Neural progenitor cell (in vitro differentiated cells): ENCODE measurements around the gene ZCCHC7. TPM values are rescaled to one million over a fixed set of nuclear protein-coding genes. Genes with fewer than 3 reads are reported as not detected.

Source experiments
- DNase-seq: peaks from one replicate; pipeline ENCODE4 v3.0.0-alpha.2; 2016; ENCODE audit warnings: low spot score
- H2AFZ ChIP-seq: fragments of 200-600 bp; sonication (generic); replicated peaks from 2 replicates; pipeline ENCODE4 v1.6.1; 2016; ENCODE audit warnings: antibody characterized with exemption
- H3F3A ChIP-seq: fragments of 200-600 bp; sonication (generic); 2 replicates; pipeline ENCODE4 v1.6.1; 2016; ENCODE audit warnings: antibody characterized with exemption, low read depth
- H3K27ac ChIP-seq: fragments of 200-600 bp; sonication (generic); 2 replicates; pipeline ENCODE4 v1.5.1; 2016; ENCODE audit warnings: mild to moderate bottlenecking
- H3K27me3 ChIP-seq: fragments of 200-600 bp; sonication (generic); 2 replicates; pipeline ENCODE4 v1.6.1; 2016; ENCODE audit warnings: mild to moderate bottlenecking, moderate library complexity
- H3K36me3 ChIP-seq: fragments of 200-600 bp; sonication (generic); 2 replicates; pipeline ENCODE4 v1.5.1; 2016
- H3K4me1 ChIP-seq: fragments of 200-600 bp; sonication (generic); 2 replicates; pipeline ENCODE4 v1.6.1; 2016; ENCODE audit warnings: mixed run types
- H3K4me2 ChIP-seq: fragments of 200-600 bp; sonication (generic); 2 replicates; pipeline ENCODE4 v1.6.1; 2016
- H3K4me3 ChIP-seq: fragments of 200-600 bp; sonication (generic); 2 replicates; pipeline ENCODE4 v1.5.1; 2016
- H3K79me2 ChIP-seq: fragments of 200-600 bp; sonication (generic); 2 replicates; pipeline ENCODE4 v1.6.1; 2016; ENCODE audit warnings: low read depth
- H3K9ac ChIP-seq: fragments of 200-600 bp; sonication (generic); 2 replicates; pipeline ENCODE4 v1.6.1; 2016
- H3K9me3 ChIP-seq: fragments of 200-600 bp; sonication (generic); 2 replicates; pipeline ENCODE4 v1.5.1; 2016; ENCODE audit warnings: low read depth
- H4K20me1 ChIP-seq: fragments of 200-600 bp; sonication (generic); 2 replicates; pipeline ENCODE4 v1.6.1; 2016; ENCODE audit warnings: low read depth
- H3K27ac Mint-ChIP-seq: 3 replicates; pipeline ENCODE4 v1.8.0; 2021; ENCODE audit warnings: mixed read lengths
- H3K27me3 Mint-ChIP-seq: 2 replicates; pipeline ENCODE4 v1.8.0; 2022; ENCODE audit warnings: low read depth, mild to moderate bottlenecking, inconsistent platforms, moderate library complexity, mixed read lengths; ENCODE audit not compliant: insufficient read depth
- H3K36me3 Mint-ChIP-seq: 3 replicates; pipeline ENCODE4 v1.8.0; 2021; ENCODE audit warnings: mixed read lengths
- H3K4me1 Mint-ChIP-seq: 3 replicates; pipeline ENCODE4 v1.8.0; 2021; ENCODE audit warnings: mixed read lengths
- H3K4me3 Mint-ChIP-seq: 3 replicates; pipeline ENCODE4 v1.8.0; 2021; ENCODE audit warnings: mild to moderate bottlenecking, moderate library complexity, mixed read lengths
- H3K9me3 Mint-ChIP-seq: 3 replicates; pipeline ENCODE4 v1.8.0; 2020; ENCODE audit warnings: mixed read lengths
- CTCF ChIP-seq: fragments of 200-600 bp; sonication (generic); IDR thresholded peaks from 2 replicates; pipeline ENCODE4 v1.5.1; 2017; ENCODE audit warnings: antibody characterized with exemption, mild to moderate bottlenecking
- EZH2 ChIP-seq: fragments of 200-600 bp; sonication (generic); IDR thresholded peaks from 2 replicates; pipeline ENCODE4 v1.6.1; 2017; ENCODE audit warnings: antibody characterized with exemption, mild to moderate bottlenecking, moderate library complexity
- EZH2phosphoT487 ChIP-seq: fragments of 200-600 bp; sonication (generic); IDR thresholded peaks from 2 replicates; pipeline ENCODE4 v1.6.1; 2017; ENCODE audit warnings: antibody characterized with exemption
- total RNA-seq: library from RNA; depleted of rRNA; stranded (reverse); fragments of >200 nt; gene quantifications from 2 replicates; pipeline ENCODE4 v1.2.3, GENCODE V29; 2015; ENCODE audit warnings: low replicate concordance

ZCCHC7 gene
- total RNA-seq, 1 donor from 2014 or later, result 27.6 TPM

GRCh38 chr9:37144762-37145161 lies 24.4 kb downstream of the ZCCHC7 start:
- Histone ChIP-seq H3K4me1 (peaks cover 82% of the 10 kb centered on the region), H2AFZ (no peak overlapping the region), H3K9ac (no peak overlapping the region), H4K20me1 (no peaks in the 10 kb centered on the region), H3K36me3 (no peaks in the 10 kb centered on the region), H3K27ac (no peak overlapping the region), H3F3A (peaks cover 43% of the 10 kb centered on the region), H3K27me3 (no peaks in the 10 kb centered on the region), H3K79me2 (peaks cover 34% of the 10 kb centered on the region), H3K9me3 (no peaks in the 10 kb centered on the region), H3K4me2 (peak overlapping the region; percentile 19), H3K4me3 (no peak overlapping the region)
- no peaks in the 10 kb centered on the region for H3K9me3 Mint-ChIP-seq
- no peak for TF ChIP-seq EZH2phosphoT487
- TF ChIP-seq EZH2, result no peak
- no peak for TF ChIP-seq CTCF
- peak; percentile 45 for DNase-seq
- H3K4me1 Mint-ChIP-seq, result peaks cover 78% of the 10 kb centered on the region
- peak overlapping the region; percentile 54 for H3K4me3 Mint-ChIP-seq
- no peaks in the 10 kb centered on the region for H3K36me3 Mint-ChIP-seq
- no peaks in the 10 kb centered on the region for H3K27me3 Mint-ChIP-seq
- H3K27ac Mint-ChIP-seq, result peak overlapping the region; percentile 62

GRCh38 chr9:37146410-37146809 lies 26.0 kb downstream of the ZCCHC7 start:
- Histone ChIP-seq H3K36me3 (no peaks in the 10 kb centered on the region), H3K4me3 (no peak overlapping the region), H3K27ac (peak overlapping the region; percentile 40), H3K79me2 (peaks cover 28% of the 10 kb centered on the region), H3K4me1 (peaks cover 80% of the 10 kb centered on the region), H4K20me1 (no peaks in the 10 kb centered on the region), H3K27me3 (no peaks in the 10 kb centered on the region), H3K9ac (no peak overlapping the region), H3F3A (peaks cover 46% of the 10 kb centered on the region), H3K4me2 (peak overlapping the region; percentile 8), H3K9me3 (no peaks in the 10 kb centered on the region), H2AFZ (no peak overlapping the region)
- DNase-seq, result no peak
- Mint-ChIP-seq H3K4me3 (no peak overlapping the region), H3K36me3 (peaks cover 2% of the 10 kb centered on the region), H3K4me1 (peaks cover 73% of the 10 kb centered on the region), H3K27me3 (no peaks in the 10 kb centered on the region), H3K9me3 (no peaks in the 10 kb centered on the region), H3K27ac (no peak overlapping the region)
- TF ChIP-seq EZH2 (no peak), EZH2phosphoT487 (no peak), CTCF (no peak)

GRCh38 chr9:37148181-37148580 lies 27.8 kb downstream of the ZCCHC7 start:
- H3K4me1 Mint-ChIP-seq, result peaks cover 63% of the 10 kb centered on the region
- no peak overlapping the region for H3K4me2 ChIP-seq
- H3F3A ChIP-seq, result peaks cover 46% of the 10 kb centered on the region
- H3K27me3 ChIP-seq, result no peaks in the 10 kb centered on the region
- H3K27ac ChIP-seq, result peak overlapping the region; percentile 32
- H3K9me3 Mint-ChIP-seq, result no peaks in the 10 kb centered on the region
- H3K9ac ChIP-seq, result no peak overlapping the region
- no peak overlapping the region for H3K4me3 ChIP-seq
- H3K27ac Mint-ChIP-seq, result no peak overlapping the region
- peaks cover 8% of the 10 kb centered on the region for H3K36me3 Mint-ChIP-seq
- no peak overlapping the region for H2AFZ ChIP-seq
- no peaks in the 10 kb centered on the region for H3K36me3 ChIP-seq
- no peak for DNase-seq
- TF ChIP-seq EZH2phosphoT487 (no peak), EZH2 (no peak), CTCF (no peak)
- H3K79me2 ChIP-seq, result peaks cover 16% of the 10 kb centered on the region
- H4K20me1 ChIP-seq, result no peaks in the 10 kb centered on the region
- H3K27me3 Mint-ChIP-seq, result no peaks in the 10 kb centered on the region
- peaks cover 62% of the 10 kb centered on the region for H3K4me1 ChIP-seq
- H3K9me3 ChIP-seq, result no peaks in the 10 kb centered on the region
- no peak overlapping the region for H3K4me3 Mint-ChIP-seq
